ENCODE measurements around the gene ZCRB1. TPM values are rescaled to one million over a fixed set of nuclear protein-coding genes. Genes with fewer than 3 reads are reported as not detected.

ZCRB1 gene
- total and polyA plus RNA-seq, 2 of the 4 experiments (the other 2 are of a cell fraction) = 19.7 to 28.1 TPM

DNA sequence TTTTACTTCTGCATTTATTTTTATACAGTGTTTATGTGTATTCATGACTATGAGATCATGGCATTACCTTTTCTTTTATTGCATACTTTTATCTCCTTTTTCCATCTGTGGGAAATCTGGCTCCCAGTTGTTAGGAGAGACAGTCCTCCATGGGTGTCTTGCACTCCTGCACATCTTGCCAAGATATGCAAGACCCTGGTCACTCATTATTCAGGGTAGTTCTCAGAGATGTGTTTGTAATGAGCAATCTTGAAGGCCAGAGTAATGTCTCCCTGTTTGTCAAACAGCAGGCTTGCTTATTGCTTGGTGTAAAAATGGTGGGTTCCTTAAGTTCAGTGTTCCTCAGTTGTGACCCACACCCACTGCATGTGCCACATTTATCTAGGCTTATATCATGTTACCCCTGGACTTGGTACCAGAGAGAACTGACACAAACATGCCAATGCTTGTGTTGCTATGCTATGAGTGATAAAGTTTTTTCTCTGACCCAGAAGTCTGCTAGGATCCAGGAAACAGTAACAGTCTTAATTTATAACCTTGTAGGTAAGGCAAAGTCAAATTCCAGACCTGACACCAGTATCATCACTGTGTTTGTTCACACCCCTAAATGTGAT is 36.9 kb upstream of the ZCRB1 start:
- DNase-seq (peak; percentile 5), ATAC-seq (ENCODE audit: low read depth) (no peak; the same call in 1 of the 2 replicates)
- Histone ChIP-seq H3K4me3 (ENCODE audit: insufficient read depth, low read depth, low read length) (no peak overlapping the region), H3K4ac (ENCODE audit: low read depth, low read length) (no peak overlapping the region), H4K20me1 (ENCODE audit: insufficient read depth, low read length) (no peaks in the 10 kb centered on the region; the same call in 1 of the 2 replicates), H3K9me1 (ENCODE audit: insufficient read depth, low read length) (0 out of 2 replicates have a peak, but pooled peaks cover 3% of the 10 kb centered on the region), H3K23ac (ENCODE audit: low read depth, low read length) (no peak overlapping the region), H3K36me3 (ENCODE audit: control insufficient read depth, insufficient read depth, low read length) (peaks cover 4% of the 10 kb centered on the region; the same call in 1 of the 2 replicates), H3K9me3 (ENCODE audit: control insufficient read depth, insufficient read depth, low read length) (no peaks in the 10 kb centered on the region), H3K9ac (ENCODE audit: low read depth, low read length) (no peak overlapping the region), H4K91ac (ENCODE audit: insufficient read depth, low read depth, low read length) (no peak overlapping the region), H3K56ac (ENCODE audit: extremely low read depth, insufficient read depth, low read length) (no peak overlapping the region), H3K79me1 (ENCODE audit: low read depth in 1 of 2, low read length in 2 of 2) (peaks cover 4 to 30% of the 10 kb centered on the region in 2 experiments; a peak in 3 of 4 replicates), H3K27ac (ENCODE audit: insufficient read depth, low read length) (no peak overlapping the region), H2BK5ac (ENCODE audit: low read depth, low read length, poor library complexity, severe bottlenecking) (no peak overlapping the region), H3K18ac (ENCODE audit: low read depth, low read length) (no peak overlapping the region), H2AK9ac (replicated peaks; ENCODE audit: low read depth, low read length, poor library complexity) (no peak overlapping the region), H3K4me1 (ENCODE audit: control insufficient read depth, insufficient read depth, low read length) (peaks cover 5% of the 10 kb centered on the region), H2AFZ (replicated peaks; ENCODE audit: low read length, poor library complexity) (no peak overlapping the region), H4K5ac (ENCODE audit: low read depth, low read length) (no peak overlapping the region), H4K8ac (ENCODE audit: low read depth in 2 of 2, low read length in 2 of 2) (no peak overlapping the region), H2AK5ac (ENCODE audit: low read depth, low read length) (no peak overlapping the region), H3K14ac (replicated peaks; ENCODE audit: low read depth, low read length) (no peak overlapping the region), H2BK120ac (ENCODE audit: low read depth, low read length) (no peak overlapping the region), H3K27me3 (ENCODE audit: control insufficient read depth, insufficient read depth, low read length) (no peaks in the 10 kb centered on the region), H2BK15ac (ENCODE audit: low read depth, low read length) (no peak overlapping the region), H2BK20ac (ENCODE audit: low read depth, low read length) (no peak overlapping the region), H3K4me2 (ENCODE audit: low read depth, low read length) (no peak overlapping the region)
- in situ Hi-C loops (cut with MboI; ENCODE audit: low sequenced_read_pairs) (no loop called here), dilution Hi-C loops (cut with HindIII; ENCODE audit: low sequenced_read_pairs, unreplicated experiment) (no loop called here), intact Hi-C loops (cut with micrococcal nuclease) (no loop called here)
- POLR2A ChIA-PET (ENCODE audit: unreplicated experiment) = no interaction called here
- BruUV-seq (replicated peaks) = no TSS peak
- TF ChIP-seq RFX5 (IDR thresholded peaks at IDR 0.05; ENCODE audit: low read depth, low read length) (no peak), CHD1 (IDR thresholded peaks at IDR 0.05; ENCODE audit: low read depth, low read length) (no peak), MXI1 (IDR thresholded peaks at IDR 0.05; ENCODE audit: borderline replicate concordance, low read depth, low read length) (no peak), MAZ (IDR thresholded peaks at IDR 0.05; ENCODE audit: borderline replicate concordance, low read depth, low read length) (no peak), RAD21 (IDR thresholded peaks at IDR 0.05; ENCODE audit: low read length) (no peak), SMC3 (IDR thresholded peaks at IDR 0.05; ENCODE audit: low read depth, low read length) (no peak)
- TF ChIP-seq, protein P1, sequence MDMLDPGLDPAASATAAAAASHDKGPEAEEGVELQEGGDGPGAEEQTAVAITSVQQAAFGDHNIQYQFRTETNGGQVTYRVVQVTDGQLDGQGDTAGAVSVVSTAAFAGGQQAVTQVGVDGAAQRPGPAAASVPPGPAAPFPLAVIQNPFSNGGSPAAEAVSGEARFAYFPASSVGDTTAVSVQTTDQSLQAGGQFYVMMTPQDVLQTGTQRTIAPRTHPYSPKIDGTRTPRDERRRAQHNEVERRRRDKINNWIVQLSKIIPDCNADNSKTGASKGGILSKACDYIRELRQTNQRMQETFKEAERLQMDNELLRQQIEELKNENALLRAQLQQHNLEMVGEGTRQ (IDR thresholded peaks at IDR 0.05; ENCODE audit: low read depth, low read length) = no peak
- TF ChIP-seq, protein P2, sequence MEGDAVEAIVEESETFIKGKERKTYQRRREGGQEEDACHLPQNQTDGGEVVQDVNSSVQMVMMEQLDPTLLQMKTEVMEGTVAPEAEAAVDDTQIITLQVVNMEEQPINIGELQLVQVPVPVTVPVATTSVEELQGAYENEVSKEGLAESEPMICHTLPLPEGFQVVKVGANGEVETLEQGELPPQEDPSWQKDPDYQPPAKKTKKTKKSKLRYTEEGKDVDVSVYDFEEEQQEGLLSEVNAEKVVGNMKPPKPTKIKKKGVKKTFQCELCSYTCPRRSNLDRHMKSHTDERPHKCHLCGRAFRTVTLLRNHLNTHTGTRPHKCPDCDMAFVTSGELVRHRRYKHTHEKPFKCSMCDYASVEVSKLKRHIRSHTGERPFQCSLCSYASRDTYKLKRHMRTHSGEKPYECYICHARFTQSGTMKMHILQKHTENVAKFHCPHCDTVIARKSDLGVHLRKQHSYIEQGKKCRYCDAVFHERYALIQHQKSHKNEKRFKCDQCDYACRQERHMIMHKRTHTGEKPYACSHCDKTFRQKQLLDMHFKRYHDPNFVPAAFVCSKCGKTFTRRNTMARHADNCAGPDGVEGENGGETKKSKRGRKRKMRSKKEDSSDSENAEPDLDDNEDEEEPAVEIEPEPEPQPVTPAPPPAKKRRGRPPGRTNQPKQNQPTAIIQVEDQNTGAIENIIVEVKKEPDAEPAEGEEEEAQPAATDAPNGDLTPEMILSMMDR (conservative IDR thresholded peaks at IDR 0.05; ENCODE audit: low read depth, low read length) = no peak
- CTCF ChIA-PET = no interaction called here

All from IMR-90 (cell line).